HG02571 (cell line): Measurements from ENCODE around the gene FCRL3.
"Not testable (repeated sequence)": the region's sequence is repeated elsewhere in the genome, so short reads cannot be mapped to it uniquely, and the experiment has no call there.

Source experiments
- ATAC-seq: cut with Tn5 transposase; IDR thresholded peaks from one replicate; pipeline ENCODE4 v1.9.1; 2021; ENCODE audit warnings: mild to moderate bottlenecking, moderate library complexity; ENCODE audit not compliant: unreplicated experiment

FCRL3 gene

GRCh38 chr1:157700732-157701131 is at the start of gene FCRL3:
FCRL3 (minus strand) TSS chr1:157700769; CDS start chr1:157700489, 280 bp downstream.
- ATAC-seq, result no peak

GRCh38 chr1:157748262-157748817 is 47.8 kb upstream of the FCRL3 start:
- no peak for ATAC-seq

- no peak for ATAC-seq
Measured at GRCh38 chr1:157739229-157739901, 38.8 kb upstream of the FCRL3 start.

GRCh38 chr1:157735991-157736390 is 35.4 kb upstream of the FCRL3 start:
- ATAC-seq, result not testable (repeated sequence)

GRCh38 chr1:157734321-157734720 is 33.8 kb upstream of the FCRL3 start:
- no peak for ATAC-seq

- ATAC-seq, result no peak
Measured at GRCh38 chr1:157732755-157733154, 32.2 kb upstream of the FCRL3 start.

- no peak for ATAC-seq
Measured at GRCh38 chr1:157725221-157725577, 24.6 kb upstream of the FCRL3 start.

- ATAC-seq, result no peak
Measured at GRCh38 chr1:157724537-157725220, 24.1 kb upstream of the FCRL3 start.

- ATAC-seq, result no peak
Measured at GRCh38 chr1:157723157-157723556, 22.6 kb upstream of the FCRL3 start.

- no peak for ATAC-seq
Measured at GRCh38 chr1:157721985-157722384, 21.4 kb upstream of the FCRL3 start.

GRCh38 chr1:157715736-157716135 is 15.2 kb upstream of the FCRL3 start:
- no peak for ATAC-seq

GRCh38 chr1:157711802-157712201 is 11.2 kb upstream of the FCRL3 start:
- ATAC-seq, result no peak

GRCh38 chr1:157704878-157705277 is 4.3 kb upstream of the FCRL3 start:
- ATAC-seq, result no peak

- no peak for ATAC-seq
Measured at GRCh38 chr1:157703981-157704380, 3.4 kb upstream of the FCRL3 start.

GRCh38 chr1:157702308-157702825 is 1.8 kb upstream of the FCRL3 start:
- no peak for ATAC-seq

GRCh38 chr1:157700305-157700704 is 264 bp downstream of the FCRL3 start:
- no peak for ATAC-seq

- ATAC-seq, result no peak
Measured at GRCh38 chr1:157697781-157698569, 2.6 kb downstream of the FCRL3 start.

GRCh38 chr1:157696966-157697628 is 3.5 kb downstream of the FCRL3 start:
- no peak for ATAC-seq

GRCh38 chr1:157695417-157695816 is 5.2 kb downstream of the FCRL3 start:
- no peak for ATAC-seq

- ATAC-seq, result no peak
Measured at GRCh38 chr1:157691285-157691920, 9.2 kb downstream of the FCRL3 start.
